ENCODE measurements around the gene FAM98B.

- TF ChIP-seq CTCF (IDR thresholded peaks at IDR 0.05), result no peak
- TF ChIP-seq POLR2A (IDR thresholded peaks at IDR 0.05), result no peak
These were observed 81.7 kb downstream of the FAM98B start for GRCh38 chr15:38535491-38536200.
